AG20443 (cell line): ENCODE results near the gene TMEM235.
A peak's percentile ranks its signal among the peaks of the same experiment; 100 is the strongest.

ENCODE experiments used
- DNase-seq: peaks from one replicate; pipeline ENCODE4 v3.0.0; 2012; ENCODE audit warnings: low spot score, mixed read lengths

Gene TMEM235

GRCh38 chr17:78272181-78272913 is 40.9 kb downstream of the TMEM235 start:
- DNase-seq = no peak

- no peak for DNase-seq
Observed at GRCh38 chr17:78272914-78273258, 41.5 kb downstream of the TMEM235 start.

GRCh38 chr17:78273813-78274212 is 42.4 kb downstream of the TMEM235 start:
- DNase-seq = no peak

- DNase-seq = no peak
Observed at GRCh38 chr17:78275355-78275754, 43.9 kb downstream of the TMEM235 start.

DNA sequence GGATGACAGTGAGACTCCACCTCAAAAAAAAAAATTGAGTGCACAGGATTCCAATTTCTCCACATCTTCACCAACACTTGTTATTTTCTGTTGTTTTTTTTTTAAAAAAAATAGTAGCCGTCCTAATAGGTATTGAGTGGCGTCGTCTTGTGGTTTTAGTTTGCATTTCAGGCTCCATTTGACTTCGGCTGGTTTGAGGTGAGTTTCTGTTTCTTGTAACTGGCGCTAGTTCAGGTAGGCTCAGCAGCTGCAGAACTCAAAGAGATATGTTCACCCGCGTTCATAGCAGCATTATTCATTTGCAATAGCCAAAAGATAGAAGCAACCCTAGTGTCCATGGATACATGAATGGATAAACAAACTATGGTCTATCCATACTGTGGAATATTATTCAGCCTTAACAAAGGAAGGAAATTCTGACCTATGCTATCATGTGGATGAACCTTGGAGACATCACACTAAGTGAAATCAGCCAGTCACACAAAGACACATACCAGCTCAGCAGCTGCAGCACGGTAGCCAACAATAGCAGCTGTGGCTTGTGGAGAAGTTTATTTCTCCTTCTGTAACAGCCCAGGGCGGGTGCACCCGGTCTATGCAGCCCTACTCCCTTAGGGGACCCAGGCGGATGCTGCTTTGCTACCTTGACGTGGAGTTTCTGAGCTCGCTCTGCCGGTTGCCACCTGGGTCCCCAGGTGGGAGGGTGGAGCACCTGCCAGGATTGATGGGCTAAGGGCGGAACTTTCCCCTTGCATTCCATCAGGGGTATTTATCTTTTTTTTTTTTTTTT is 44.9 kb downstream of the TMEM235 start:
- DNase-seq = no peak

GRCh38 chr17:78278139-78278741 is 46.8 kb downstream of the TMEM235 start:
- DNase-seq = no peak

DNA sequence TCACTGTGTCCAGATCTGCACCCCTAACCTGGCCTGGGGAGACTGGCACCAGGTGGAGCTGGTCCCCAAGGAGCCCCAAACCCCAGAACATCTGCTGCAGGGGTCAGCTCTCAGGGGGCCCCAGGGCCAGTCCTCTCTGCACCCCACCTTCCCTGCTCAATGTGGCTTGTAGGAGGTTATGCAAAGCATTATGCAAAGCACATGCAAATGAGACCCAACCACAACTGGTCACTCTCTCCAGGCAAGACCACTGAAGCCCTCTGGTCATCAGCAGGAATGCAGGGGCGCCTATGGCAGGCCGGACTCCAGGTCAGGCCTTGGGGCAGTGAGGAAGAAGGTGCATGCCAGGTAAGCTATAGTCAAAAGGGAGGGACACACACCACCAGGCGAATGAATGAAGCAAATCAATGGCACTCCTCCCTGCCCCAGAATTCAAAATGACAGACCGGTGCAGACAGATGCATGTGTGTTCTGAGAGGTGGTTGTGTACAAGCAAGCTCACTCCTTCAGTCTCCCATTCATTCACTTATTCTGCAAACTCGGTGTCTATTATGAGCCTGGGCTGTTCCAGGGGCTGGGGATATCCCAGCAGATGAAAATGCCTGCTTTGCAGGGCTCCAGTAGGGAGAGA is 48.0 kb downstream of the TMEM235 start:
- no peak for DNase-seq

GRCh38 chr17:78281249-78281845 is 49.9 kb downstream of the TMEM235 start:
- DNase-seq = no peak

DNA sequence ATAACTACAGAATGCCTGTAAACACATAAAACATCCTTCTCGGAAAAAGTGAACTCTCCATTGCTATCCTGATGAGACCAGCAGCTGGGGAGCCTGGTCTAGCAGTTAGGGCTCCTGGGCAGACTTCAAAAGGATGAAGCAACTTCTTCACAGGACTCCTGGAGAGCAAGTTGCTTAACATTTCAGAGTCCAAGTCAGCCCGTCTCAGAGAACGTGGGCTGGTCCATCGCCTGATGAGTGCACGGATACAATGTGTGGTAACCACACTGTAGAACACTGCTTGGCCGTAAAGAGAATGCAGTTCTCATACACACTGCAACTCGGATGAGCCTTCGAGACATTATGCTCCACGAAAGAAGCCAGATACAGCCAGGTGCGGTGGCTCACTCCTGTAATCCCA is 52.7 kb downstream of the TMEM235 start:
- peak; percentile 43 for DNase-seq

- DNase-seq = no peak
Observed at GRCh38 chr17:78289004-78289403, 57.6 kb downstream of the TMEM235 start.

DNA sequence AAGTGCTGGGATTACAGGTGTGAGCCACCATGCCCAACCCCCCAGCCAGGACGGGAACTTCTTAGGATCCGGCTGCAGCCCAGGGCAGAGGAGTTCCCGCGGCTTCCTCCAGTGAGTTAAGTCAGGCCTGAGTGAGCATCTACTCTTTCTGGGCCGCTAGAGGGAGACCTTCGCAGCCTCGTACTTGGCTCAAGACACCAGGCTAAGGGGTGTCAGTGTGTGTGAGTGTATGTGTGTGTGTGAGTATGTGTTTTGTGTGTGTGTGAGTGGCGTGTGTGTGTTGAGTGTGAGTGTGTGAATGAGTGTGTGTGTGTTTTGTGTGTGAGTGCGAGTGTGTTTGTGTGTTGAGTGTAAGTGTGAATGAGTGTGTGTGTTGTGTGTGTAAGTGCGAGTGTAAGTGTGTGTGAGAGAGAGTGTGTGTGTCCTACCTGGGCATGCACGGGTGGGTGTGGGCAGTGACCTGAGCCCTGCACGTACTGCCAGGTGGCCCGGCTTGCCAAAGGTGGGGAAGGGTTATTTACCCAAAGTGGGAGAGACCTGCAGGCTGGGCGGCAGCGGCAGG is 58.5 kb downstream of the TMEM235 start:
- peak; percentile 90 for DNase-seq
